HT-29 (cell line): ENCODE results near the gene VIPR2. TPM values are rescaled to one million over a fixed set of nuclear protein-coding genes. Genes with fewer than 3 reads are reported as not detected.
"Not testable (repeated sequence)": the region's sequence is repeated elsewhere in the genome, so short reads cannot be mapped to it uniquely, and the experiment has no call there.

Source experiments
- DNase-seq: peaks from one replicate; pipeline ENCODE4 v3.0.0-alpha.2; 2015; ENCODE audit warnings: low spot score
- total RNA-seq: library from RNA; depleted of rRNA; stranded (reverse); fragments of >200 nt; shearing (Covaris generic); gene quantifications from 2 replicates; pipeline ENCODE4 v1.2.3, GENCODE V29; 2014

VIPR2 gene
- total RNA-seq, 1 experiment from 2014 or later, result not detected

- peak; percentile 4 for DNase-seq
Observed at GRCh38 chr7:159105832-159106811, 38.5 kb downstream of the VIPR2 start.

- no peak for DNase-seq
Observed at GRCh38 chr7:159105066-159105780, 39.4 kb downstream of the VIPR2 start.

GRCh38 chr7:159104188-159104920 lies 40.3 kb downstream of the VIPR2 start:
- DNase-seq, result no peak

- no peak for DNase-seq
Observed at GRCh38 chr7:159103382-159104187, 41.1 kb downstream of the VIPR2 start.

- no peak for DNase-seq
Observed at GRCh38 chr7:159102681-159103381, 41.8 kb downstream of the VIPR2 start.

- DNase-seq, result not testable (repeated sequence)
Observed at GRCh38 chr7:159101661-159102091, 43.0 kb downstream of the VIPR2 start.

- DNase-seq, result not testable (repeated sequence)
Observed at GRCh38 chr7:159101083-159101395, 43.6 kb downstream of the VIPR2 start.

GRCh38 chr7:159100281-159101082 lies 44.2 kb downstream of the VIPR2 start:
- not testable (repeated sequence) for DNase-seq

- DNase-seq, result no peak
Observed at GRCh38 chr7:159099711-159100231, 44.9 kb downstream of the VIPR2 start.

GRCh38 chr7:159098811-159099655 lies 45.6 kb downstream of the VIPR2 start:
- no peak for DNase-seq

- no peak for DNase-seq
Observed at GRCh38 chr7:159098424-159098786, 46.3 kb downstream of the VIPR2 start.

- no peak for DNase-seq
Observed at GRCh38 chr7:159097661-159098423, 46.8 kb downstream of the VIPR2 start.

- no peak for DNase-seq
Observed at GRCh38 chr7:159096736-159097581, 47.7 kb downstream of the VIPR2 start.

- no peak for DNase-seq
Observed at GRCh38 chr7:159095979-159096411, 48.7 kb downstream of the VIPR2 start.

- DNase-seq, result no peak
Observed at GRCh38 chr7:159094919-159095915, 49.5 kb downstream of the VIPR2 start.
